GM12801 (cell line): ENCODE measurements around the gene TEAD4.

Experiments used
- CTCF ChIP-seq: IDR thresholded peaks from one replicate; pipeline ENCODE4 v1.5.1; 2011; ENCODE audit warnings: control low read depth; ENCODE audit not compliant: insufficient read length; ENCODE audit errors: extremely low read depth

Gene TEAD4

GRCh38 chr12:2984698-2985097 is 25.5 kb downstream of the TEAD4 start:
- TF ChIP-seq CTCF, result no peak

- TF ChIP-seq CTCF, result no peak
Measured at GRCh38 chr12:2986876-2987275, 27.7 kb downstream of the TEAD4 start.

GRCh38 chr12:2988494-2988893 is 29.3 kb downstream of the TEAD4 start:
- no peak for TF ChIP-seq CTCF

- TF ChIP-seq CTCF, result no peak
Measured at GRCh38 chr12:2992724-2993123, 33.5 kb downstream of the TEAD4 start.

- no peak for TF ChIP-seq CTCF
Measured at GRCh38 chr12:2997989-2998670, 38.9 kb downstream of the TEAD4 start.

- no peak for TF ChIP-seq CTCF
Measured at GRCh38 chr12:2998789-2999264, 39.6 kb downstream of the TEAD4 start.

- no peak for TF ChIP-seq CTCF
Measured at GRCh38 chr12:2999265-2999841, 40.2 kb downstream of the TEAD4 start.
